Measurements from ENCODE around the gene GPR137. TPM values are rescaled to one million over a fixed set of nuclear protein-coding genes. Genes with fewer than 3 reads are reported as not detected.

The GPR137 gene
- total and polyA plus RNA-seq, 9 of the 15 experiments (the other 6 are each of a cell fraction or from before 2014, with no cell fraction given) = 0.32 to 26.7 (median 10.7) TPM

DNA sequence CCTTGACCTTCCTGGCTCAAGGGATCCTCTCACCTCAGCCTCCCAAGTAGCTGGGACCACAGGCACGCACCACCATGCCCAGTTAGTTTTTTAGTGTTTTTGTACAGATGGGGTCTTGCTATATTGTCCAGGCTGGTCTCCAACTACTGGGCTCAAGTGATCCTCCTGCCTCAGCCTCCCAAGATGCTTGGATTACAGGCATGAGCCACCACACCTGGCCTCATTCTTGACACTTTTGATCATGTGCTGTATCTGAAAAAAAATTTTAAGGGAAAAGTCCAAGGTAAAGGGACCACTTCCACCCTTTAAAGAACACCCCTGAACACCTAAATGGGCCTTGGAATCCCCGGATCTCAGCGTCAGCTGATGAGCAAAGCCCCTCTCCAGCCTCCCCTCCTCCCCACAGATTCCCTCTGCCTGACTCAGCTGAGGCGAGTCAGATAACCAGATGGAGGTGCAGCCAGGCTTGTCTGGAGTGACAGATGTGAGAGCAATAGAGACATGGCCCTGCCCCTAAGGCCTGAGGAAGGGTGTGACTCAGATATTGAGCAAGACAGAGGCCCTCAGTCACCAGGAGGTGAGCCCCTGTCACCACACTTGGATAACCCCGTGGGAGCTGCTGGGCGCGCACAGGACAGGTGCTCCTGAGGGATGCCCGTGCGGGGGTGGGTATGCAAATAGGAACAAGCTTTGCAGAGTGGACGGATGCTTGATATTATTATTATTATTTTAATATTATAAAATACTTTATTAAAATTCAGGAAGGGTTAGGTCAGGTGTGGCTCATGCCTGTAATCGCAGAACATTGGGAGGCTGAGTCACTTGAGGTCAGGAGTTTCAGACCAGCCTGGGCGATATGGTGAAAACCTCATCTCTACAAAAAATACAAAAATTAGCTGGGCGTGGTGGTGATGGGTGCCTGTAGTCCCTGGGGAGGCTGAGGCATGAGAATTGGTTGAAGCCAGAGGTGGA, 49.4 kb downstream of the GPR137 start (continued):
- TF ChIP-seq, protein P1, sequence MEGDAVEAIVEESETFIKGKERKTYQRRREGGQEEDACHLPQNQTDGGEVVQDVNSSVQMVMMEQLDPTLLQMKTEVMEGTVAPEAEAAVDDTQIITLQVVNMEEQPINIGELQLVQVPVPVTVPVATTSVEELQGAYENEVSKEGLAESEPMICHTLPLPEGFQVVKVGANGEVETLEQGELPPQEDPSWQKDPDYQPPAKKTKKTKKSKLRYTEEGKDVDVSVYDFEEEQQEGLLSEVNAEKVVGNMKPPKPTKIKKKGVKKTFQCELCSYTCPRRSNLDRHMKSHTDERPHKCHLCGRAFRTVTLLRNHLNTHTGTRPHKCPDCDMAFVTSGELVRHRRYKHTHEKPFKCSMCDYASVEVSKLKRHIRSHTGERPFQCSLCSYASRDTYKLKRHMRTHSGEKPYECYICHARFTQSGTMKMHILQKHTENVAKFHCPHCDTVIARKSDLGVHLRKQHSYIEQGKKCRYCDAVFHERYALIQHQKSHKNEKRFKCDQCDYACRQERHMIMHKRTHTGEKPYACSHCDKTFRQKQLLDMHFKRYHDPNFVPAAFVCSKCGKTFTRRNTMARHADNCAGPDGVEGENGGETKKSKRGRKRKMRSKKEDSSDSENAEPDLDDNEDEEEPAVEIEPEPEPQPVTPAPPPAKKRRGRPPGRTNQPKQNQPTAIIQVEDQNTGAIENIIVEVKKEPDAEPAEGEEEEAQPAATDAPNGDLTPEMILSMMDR (IDR thresholded peaks at IDR 0.05 in 2 of 3, conservative IDR thresholded peaks at IDR 0.05 in 1 of 3; ENCODE audit: insufficient read depth in 2 of 3, low read depth in 1 of 3, low read length in 3 of 3) = peak in 2 of 3 experiments; percentile 19 to 26; a peak in 4 of 6 replicates
- no peak for TF ChIP-seq SMARCB1 (IDR thresholded peaks at IDR 0.05; ENCODE audit: insufficient read length, low read depth)
- TF ChIP-seq MAFK (IDR thresholded peaks at IDR 0.05; ENCODE audit: low read length) = peak; percentile 77
- TF ChIP-seq TOE1 (IDR thresholded peaks at IDR 0.05; ENCODE audit: borderline replicate concordance) = peak; percentile 88
- TF ChIP-seq TOE1 (CRISPR knock-in tag; IDR thresholded peaks at IDR 0.05; ENCODE audit: borderline replicate concordance, low read depth) = no peak
- TF ChIP-seq, protein P2, sequence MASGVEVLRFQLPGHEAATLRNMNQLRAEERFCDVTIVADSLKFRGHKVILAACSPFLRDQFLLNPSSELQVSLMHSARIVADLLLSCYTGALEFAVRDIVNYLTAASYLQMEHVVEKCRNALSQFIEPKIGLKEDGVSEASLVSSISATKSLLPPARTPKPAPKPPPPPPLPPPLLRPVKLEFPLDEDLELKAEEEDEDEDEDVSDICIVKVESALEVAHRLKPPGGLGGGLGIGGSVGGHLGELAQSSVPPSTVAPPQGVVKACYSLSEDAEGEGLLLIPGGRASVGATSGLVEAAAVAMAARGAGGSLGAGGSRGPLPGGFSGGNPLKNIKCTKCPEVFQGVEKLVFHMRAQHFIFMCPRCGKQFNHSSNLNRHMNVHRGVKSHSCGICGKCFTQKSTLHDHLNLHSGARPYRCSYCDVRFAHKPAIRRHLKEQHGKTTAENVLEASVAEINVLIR (CRISPR knock-in tag; IDR thresholded peaks at IDR 0.05) = peak; percentile 41; the same call in 1 of the 2 replicates
- peak; percentile 26; the same call in 1 of the 2 replicates for TF ChIP-seq MEF2A (IDR thresholded peaks at IDR 0.05; ENCODE audit: control insufficient read depth, low read depth, low read length)
- peak; percentile 87 for TF ChIP-seq ZNF584 (CRISPR knock-in tag; IDR thresholded peaks at IDR 0.05; ENCODE audit: low read depth)
- TF ChIP-seq ESRRA (IDR thresholded peaks at IDR 0.05; ENCODE audit: borderline replicate concordance, low read depth) = peak; percentile 83
- peak; percentile 18 to 24; a peak in 2 of 4 replicates for TF ChIP-seq RAD21 (CRISPR knock-in tag; conservative IDR thresholded peaks at IDR 0.05 in 1 of 2, IDR thresholded peaks at IDR 0.05 in 1 of 2)
- TF ChIP-seq ZFP30 (CRISPR knock-in tag; IDR thresholded peaks at IDR 0.05; ENCODE audit: borderline replicate concordance) = no peak
- TF ChIP-seq, protein P3, sequence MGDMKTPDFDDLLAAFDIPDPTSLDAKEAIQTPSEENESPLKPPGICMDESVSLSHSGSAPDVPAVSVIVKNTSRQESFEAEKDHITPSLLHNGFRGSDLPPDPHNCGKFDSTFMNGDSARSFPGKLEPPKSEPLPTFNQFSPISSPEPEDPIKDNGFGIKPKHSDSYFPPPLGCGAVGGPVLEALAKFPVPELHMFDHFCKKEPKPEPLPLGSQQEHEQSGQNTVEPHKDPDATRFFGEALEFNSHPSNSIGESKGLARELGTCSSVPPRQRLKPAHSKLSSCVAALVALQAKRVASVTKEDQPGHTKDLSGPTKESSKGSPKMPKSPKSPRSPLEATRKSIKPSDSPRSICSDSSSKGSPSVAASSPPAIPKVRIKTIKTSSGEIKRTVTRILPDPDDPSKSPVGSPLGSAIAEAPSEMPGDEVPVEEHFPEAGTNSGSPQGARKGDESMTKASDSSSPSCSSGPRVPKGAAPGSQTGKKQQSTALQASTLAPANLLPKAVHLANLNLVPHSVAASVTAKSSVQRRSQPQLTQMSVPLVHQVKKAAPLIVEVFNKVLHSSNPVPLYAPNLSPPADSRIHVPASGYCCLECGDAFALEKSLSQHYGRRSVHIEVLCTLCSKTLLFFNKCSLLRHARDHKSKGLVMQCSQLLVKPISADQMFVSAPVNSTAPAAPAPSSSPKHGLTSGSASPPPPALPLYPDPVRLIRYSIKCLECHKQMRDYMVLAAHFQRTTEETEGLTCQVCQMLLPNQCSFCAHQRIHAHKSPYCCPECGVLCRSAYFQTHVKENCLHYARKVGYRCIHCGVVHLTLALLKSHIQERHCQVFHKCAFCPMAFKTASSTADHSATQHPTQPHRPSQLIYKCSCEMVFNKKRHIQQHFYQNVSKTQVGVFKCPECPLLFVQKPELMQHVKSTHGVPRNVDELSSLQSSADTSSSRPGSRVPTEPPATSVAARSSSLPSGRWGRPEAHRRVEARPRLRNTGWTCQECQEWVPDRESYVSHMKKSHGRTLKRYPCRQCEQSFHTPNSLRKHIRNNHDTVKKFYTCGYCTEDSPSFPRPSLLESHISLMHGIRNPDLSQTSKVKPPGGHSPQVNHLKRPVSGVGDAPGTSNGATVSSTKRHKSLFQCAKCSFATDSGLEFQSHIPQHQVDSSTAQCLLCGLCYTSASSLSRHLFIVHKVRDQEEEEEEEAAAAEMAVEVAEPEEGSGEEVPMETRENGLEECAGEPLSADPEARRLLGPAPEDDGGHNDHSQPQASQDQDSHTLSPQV (IDR thresholded peaks at IDR 0.05) = peak; percentile 45; the same call in 1 of the 2 replicates
- TF ChIP-seq NFE2 (IDR thresholded peaks at IDR 0.05; ENCODE audit: low read depth) = peak; percentile 88
- no peak for TF ChIP-seq SNRNP70 (optimal IDR thresholded peaks at IDR 0.05; ENCODE audit: low read depth, low read length)
- TF ChIP-seq CBFB (CRISPR knock-in tag; IDR thresholded peaks at IDR 0.05) = peak; percentile 78; the same call in 1 of the 2 replicates
- TF ChIP-seq DPF2 (IDR thresholded peaks at IDR 0.05) = peak; percentile 100
- no peak for TF ChIP-seq ILF3 (IDR thresholded peaks at IDR 0.05; ENCODE audit: borderline replicate concordance)
- peak; percentile 79 for TF ChIP-seq CREB1 (IDR thresholded peaks at IDR 0.05)
- peak; percentile 72 for TF ChIP-seq CREB1 (CRISPR knock-in tag; IDR thresholded peaks at IDR 0.05)
- TF ChIP-seq ZNF77 (CRISPR knock-in tag; IDR thresholded peaks at IDR 0.05) = no peak
